HG03571 (cell line): ENCODE measurements around the gene TCP11L1.
"Not testable (repeated sequence)": the region's sequence is repeated elsewhere in the genome, so short reads cannot be mapped to it uniquely, and the experiment has no call there.

Source experiments
- ATAC-seq: cut with Tn5 transposase; IDR thresholded peaks from one replicate; pipeline ENCODE4 v1.9.1; 2021; ENCODE audit not compliant: unreplicated experiment

Gene TCP11L1

DNA sequence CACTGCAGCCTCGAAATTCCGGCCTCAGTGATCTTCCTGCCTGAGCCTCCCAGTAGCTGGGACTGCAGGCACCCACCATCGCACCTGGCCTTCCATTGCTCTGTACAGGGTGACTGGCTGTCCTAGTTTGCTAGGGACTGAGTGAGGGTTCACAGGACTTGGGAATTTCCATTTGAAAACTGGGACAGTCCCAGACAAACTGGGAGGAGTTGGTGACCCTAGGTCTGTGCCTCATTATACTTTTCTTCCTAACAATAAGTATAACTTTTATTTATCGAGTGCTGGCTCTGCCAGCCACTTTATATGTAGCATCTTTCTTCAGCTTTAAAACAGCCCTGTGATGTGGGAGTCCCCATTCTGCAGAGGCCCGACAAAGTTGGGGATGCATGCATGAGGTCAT lies 25.5 kb downstream of the TCP11L1 start:
- ATAC-seq: no peak

DNA sequence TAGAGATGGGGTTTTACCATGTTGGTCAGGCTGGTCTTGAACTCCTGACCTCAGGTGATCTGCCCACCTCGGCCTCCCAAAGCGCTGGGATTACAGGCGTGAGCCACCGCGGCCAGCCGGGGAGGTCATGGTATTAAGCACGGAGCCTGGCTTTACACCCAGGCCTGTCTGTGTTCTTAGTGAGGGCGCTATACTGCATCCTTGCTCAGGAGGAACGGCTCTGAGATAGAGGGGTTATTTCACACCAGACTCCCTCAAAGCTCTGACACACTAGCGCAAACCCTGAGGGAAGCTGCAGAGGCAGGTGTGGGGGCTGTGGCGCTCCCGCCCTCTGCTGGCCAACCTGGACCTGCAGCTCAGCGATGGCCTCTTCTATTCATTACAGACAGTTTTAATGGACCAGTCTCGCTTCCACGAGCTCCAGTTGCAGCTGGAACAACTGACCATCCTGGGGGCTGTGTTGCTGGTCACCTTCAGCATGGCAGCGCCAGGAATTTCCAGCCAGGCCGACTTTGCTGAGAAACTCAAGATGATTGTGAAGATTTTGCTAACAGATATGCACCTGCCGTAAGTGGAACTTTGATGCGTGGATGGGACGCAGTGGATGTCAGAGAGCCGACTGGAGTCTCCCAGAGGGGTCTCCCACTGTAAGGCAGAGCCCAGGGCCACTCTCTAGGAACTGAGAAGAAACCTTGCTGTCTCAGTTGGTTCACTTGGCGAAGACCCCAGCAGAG lies 26.2 kb downstream of the TCP11L1 start:
- ATAC-seq: peak; percentile 59

DNA sequence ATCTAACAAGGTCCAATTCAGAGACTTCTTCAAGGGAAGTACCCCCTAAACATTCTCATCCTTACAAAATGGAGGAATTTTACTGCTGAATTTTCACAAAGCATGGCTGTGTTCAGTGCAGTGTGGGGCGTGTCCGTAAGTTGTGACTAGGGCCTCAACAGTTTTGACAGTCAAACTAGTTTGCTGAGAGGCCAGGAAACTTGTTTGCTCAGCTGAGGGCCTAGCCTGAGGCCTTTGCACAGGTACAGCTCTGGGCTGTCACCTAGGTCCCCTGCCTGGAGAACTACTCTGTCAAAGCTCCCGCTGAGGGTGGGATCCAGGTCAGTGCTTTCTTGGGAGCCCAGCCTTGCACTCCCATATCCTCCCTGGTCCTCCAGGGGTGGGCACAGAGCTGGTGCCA lies 27.9 kb downstream of the TCP11L1 start:
- no peak for ATAC-seq

GRCh38 chr11:33068611-33069340 lies 29.4 kb downstream of the TCP11L1 start:
- ATAC-seq: no peak

DNA sequence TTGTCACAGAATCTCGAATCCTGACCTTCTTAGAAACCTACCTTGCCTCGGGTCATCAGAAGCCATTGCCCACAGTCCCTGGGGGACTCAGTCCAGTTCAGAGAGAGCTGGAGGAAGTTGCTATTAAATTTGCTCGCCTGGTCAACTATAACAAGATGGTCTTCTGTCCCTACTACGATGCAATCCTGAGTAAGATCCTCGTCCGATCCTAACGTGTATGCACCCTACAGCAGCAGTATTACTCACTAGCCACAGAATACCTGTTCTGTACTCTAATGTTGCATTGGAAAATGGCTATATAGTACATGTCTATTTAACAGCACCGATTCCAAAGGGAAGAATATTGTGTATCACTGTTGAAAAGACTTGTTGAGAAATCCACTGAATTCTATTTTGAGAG lies 33.1 kb downstream of the TCP11L1 start:
- no peak for ATAC-seq

DNA sequence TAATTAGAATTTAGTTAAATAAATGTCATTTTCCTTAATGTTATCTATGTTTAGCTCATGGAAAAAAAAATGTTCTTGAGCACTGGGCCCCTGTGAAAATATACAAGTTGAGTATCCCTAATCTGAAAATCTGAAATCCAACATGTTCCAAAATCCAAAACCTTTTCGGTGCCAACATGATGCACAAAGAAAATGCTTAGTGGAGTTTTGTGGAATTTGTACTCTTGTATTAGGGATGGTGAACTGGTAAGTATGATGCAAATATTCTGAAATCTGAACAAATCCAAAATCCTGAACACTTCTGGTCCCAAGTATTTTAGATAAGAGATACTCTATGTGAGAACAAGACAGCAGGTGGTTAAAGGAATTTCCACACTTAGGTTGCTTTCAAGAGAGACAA lies 44.5 kb downstream of the TCP11L1 start:
- no peak for ATAC-seq

GRCh38 chr11:33086017-33086416 lies 46.6 kb downstream of the TCP11L1 start:
- ATAC-seq: no peak

DNA sequence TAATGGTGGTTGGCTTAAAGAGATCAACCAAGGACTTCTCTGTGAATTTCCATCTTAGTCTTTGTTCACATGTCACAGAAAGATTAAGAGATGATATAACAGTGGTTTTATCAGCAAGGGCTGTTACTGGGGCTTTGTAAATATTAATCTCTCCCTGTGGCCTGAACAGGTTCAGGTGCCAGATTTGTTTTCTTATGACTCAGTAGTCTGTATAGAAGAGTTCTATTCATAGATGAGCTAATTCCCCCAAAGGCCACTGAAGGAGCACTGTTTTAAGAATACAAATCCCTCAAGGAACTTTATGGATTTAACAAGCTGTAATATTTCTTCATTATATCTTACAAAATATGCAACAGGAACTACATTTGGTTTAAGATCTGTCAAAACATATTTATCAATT lies 50.4 kb downstream of the TCP11L1 start:
- ATAC-seq: no peak

- ATAC-seq: no peak
Measured at GRCh38 chr11:33094157-33094556, 54.8 kb downstream of the TCP11L1 start.

DNA sequence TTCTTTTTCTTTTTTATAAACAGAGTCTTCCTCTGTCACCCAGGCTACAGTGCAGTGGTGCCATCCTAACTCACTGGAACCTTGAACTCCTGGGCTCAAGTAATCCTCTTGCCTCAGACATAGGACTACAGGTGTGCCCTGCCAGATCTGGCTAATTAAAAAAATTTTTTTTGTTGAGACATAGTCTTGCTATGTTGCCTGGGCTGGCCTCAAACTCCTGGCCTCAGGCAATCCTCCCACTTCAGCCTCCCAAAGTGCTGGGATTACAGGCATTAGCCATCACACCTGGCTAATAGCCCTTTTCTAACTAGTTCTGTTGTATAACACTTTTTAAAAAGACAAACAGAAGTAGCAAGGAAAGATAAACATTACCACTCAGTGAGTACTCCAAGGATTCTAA lies 64.5 kb downstream of the TCP11L1 start:
- ATAC-seq: no peak

DNA sequence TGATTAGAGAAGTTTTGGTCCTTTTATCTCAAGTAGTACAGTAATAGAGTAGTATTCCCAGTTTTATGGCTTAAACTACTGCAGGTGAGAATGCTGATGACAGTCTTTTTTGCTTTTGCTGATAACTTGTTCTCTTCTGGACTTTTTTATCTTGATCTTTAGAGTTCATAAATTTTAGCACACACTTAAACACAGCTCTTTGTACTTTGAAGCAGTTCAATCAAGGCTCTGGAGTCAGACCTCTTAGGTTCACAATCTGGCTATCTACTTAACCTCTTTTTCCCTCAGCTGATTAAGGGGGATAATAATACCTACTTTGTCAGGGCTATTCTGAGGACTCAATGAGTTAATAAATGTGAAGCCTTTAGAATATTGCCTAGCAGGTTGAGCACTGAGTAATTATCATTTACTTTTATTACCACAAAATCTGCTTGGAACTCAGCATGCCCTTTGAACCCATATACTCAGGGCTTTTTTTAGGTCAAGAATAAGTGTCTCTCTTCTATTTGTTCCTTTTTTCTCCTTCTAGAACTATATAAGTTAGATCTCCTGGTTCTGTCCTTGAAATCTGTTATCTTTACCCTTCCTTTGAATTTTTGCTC lies 70.0 kb downstream of the TCP11L1 start:
- no peak for ATAC-seq

DNA sequence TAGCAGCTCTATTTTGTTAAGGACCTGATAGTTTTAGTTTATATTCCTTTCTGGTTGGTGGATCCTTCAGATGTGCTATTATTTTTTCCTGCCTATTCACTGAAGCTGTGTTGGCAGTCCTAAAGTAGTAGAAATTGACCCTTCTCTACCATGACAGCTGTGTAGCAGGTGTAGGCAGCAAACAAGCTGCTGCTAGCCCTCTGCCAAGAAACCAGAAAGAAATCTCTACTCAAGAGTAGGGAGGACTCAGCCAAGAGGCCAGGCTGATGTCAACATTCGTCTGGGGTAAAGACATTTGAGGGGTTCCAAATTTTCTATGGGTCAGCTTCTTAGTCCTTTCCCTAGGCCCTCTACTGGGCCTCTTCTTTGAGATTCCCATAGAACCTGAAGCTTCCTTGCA lies 70.7 kb downstream of the TCP11L1 start:
- ATAC-seq: no peak

DNA sequence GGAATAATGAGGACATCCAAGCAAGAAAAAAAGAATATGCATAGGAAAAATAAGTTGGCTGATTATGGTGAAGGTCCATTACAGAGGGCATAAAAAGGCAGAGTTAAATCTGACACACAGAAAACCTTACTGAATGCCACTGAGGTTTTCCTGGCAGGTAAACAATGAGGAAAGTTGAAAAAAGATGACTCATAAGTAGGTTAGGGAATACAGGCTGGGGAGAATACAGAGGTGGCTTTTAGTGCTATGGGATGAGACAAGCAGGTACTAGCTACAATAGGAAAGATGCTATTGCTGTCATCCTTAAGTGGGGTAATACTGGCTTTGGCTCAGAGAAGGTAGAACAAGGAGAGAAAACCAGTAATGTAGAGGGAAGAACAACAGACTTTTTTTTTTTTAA lies 77.2 kb downstream of the TCP11L1 start:
- ATAC-seq: no peak

DNA sequence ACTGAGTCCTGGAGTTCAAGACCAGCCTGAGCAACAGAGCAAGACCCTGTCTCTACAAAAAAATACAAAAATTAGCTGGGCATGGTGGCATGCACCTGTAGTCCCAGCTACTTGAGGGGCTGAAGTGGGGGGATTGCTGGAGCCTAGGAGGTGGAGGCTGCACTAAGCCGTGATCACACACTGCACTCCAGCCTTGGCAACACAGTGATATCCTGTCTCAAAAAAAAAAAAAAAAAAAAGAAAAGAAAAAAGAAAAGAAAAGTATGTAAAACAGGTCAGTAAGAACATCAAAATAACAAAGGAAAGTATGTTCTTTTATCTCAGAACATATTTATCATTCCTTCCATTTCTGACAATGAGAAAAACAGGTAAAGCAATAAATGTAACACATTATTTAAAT lies 83.3 kb downstream of the TCP11L1 start:
- not testable (repeated sequence) for ATAC-seq
